ENCODE measurements around the gene GPR55.

GPR55 gene

GRCh38 chr2:230868161-230868946 is 56.7 kb downstream of the GPR55 start:
- no peaks in the 10 kb centered on the region for H3K9me3 ChIP-seq (ENCODE audit: control insufficient read depth, insufficient read depth, low read depth, low read length)
- H3K27ac ChIP-seq (ENCODE audit: extremely low read depth, low read depth, low read length): no peak overlapping the region; the same call in 1 of the 2 replicates
- POLR2A ChIA-PET: interaction anchor here (1.0 kb wide), 1 partner anchor 20 kb away, joined by 3 read pairs; no protein-coding TSS in a partner anchor
- CTCF ChIA-PET: interaction anchor here (0.6 to 2.7 kb wide), 8 partner anchors 13 to 175 kb away, joined by 3 to 8 read pairs (median 3); no protein-coding TSS in a partner anchor
- peaks cover 31% of the 10 kb centered on the region for H3K4me1 ChIP-seq (ENCODE audit: control insufficient read depth, insufficient read depth, low read length)
- peaks cover 0 to 15% of the 10 kb centered on the region in 2 experiments; a peak in 1 of 3 replicates for H3K36me3 ChIP-seq (ENCODE audit: control insufficient read depth in 2 of 2, insufficient read depth in 1 of 2, low read length in 2 of 2)
- no peak overlapping the region for H3K4me3 ChIP-seq (ENCODE audit: low read depth, low read length)
- TF ChIP-seq, protein P1, sequence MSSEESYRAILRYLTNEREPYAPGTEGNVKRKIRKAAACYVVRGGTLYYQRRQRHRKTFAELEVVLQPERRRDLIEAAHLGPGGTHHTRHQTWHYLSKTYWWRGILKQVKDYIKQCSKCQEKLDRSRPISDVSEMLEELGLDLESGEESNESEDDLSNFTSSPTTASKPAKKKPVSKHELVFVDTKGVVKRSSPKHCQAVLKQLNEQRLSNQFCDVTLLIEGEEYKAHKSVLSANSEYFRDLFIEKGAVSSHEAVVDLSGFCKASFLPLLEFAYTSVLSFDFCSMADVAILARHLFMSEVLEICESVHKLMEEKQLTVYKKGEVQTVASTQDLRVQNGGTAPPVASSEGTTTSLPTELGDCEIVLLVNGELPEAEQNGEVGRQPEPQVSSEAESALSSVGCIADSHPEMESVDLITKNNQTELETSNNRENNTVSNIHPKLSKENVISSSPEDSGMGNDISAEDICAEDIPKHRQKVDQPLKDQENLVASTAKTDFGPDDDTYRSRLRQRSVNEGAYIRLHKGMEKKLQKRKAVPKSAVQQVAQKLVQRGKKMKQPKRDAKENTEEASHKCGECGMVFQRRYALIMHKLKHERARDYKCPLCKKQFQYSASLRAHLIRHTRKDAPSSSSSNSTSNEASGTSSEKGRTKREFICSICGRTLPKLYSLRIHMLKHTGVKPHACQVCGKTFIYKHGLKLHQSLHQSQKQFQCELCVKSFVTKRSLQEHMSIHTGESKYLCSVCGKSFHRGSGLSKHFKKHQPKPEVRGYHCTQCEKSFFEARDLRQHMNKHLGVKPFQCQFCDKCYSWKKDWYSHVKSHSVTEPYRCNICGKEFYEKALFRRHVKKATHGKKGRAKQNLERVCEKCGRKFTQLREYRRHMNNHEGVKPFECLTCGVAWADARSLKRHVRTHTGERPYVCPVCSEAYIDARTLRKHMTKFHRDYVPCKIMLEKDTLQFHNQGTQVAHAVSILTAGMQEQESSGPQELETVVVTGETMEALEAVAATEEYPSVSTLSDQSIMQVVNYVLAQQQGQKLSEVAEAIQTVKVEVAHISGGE (tag by site-specific recombination; conservative IDR thresholded peaks at IDR 0.05; ENCODE audit: low read depth): 0 out of 2 replicates have a peak, but pooled peaks have one; percentile 23
- no peak for TF ChIP-seq KLF1 (tag by site-specific recombination; IDR thresholded peaks at IDR 0.05)
- TF ChIP-seq WT1 (tag by site-specific recombination; IDR thresholded peaks at IDR 0.05): peak; percentile 69
- TF ChIP-seq ZNF394 (tag by site-specific recombination; IDR thresholded peaks at IDR 0.05; ENCODE audit: borderline replicate concordance): no peak
- peak; percentile 32; the same call in 1 of the 2 replicates for TF ChIP-seq PRDM10 (tag by site-specific recombination; IDR thresholded peaks at IDR 0.05)
- no peak for TF ChIP-seq ZXDB (tag by site-specific recombination; IDR thresholded peaks at IDR 0.05)
- TF ChIP-seq, protein P2, sequence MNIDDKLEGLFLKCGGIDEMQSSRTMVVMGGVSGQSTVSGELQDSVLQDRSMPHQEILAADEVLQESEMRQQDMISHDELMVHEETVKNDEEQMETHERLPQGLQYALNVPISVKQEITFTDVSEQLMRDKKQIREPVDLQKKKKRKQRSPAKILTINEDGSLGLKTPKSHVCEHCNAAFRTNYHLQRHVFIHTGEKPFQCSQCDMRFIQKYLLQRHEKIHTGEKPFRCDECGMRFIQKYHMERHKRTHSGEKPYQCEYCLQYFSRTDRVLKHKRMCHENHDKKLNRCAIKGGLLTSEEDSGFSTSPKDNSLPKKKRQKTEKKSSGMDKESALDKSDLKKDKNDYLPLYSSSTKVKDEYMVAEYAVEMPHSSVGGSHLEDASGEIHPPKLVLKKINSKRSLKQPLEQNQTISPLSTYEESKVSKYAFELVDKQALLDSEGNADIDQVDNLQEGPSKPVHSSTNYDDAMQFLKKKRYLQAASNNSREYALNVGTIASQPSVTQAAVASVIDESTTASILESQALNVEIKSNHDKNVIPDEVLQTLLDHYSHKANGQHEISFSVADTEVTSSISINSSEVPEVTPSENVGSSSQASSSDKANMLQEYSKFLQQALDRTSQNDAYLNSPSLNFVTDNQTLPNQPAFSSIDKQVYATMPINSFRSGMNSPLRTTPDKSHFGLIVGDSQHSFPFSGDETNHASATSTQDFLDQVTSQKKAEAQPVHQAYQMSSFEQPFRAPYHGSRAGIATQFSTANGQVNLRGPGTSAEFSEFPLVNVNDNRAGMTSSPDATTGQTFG (tag by site-specific recombination; IDR thresholded peaks at IDR 0.05; ENCODE audit: borderline replicate concordance): no peak
- TF ChIP-seq, protein P3, sequence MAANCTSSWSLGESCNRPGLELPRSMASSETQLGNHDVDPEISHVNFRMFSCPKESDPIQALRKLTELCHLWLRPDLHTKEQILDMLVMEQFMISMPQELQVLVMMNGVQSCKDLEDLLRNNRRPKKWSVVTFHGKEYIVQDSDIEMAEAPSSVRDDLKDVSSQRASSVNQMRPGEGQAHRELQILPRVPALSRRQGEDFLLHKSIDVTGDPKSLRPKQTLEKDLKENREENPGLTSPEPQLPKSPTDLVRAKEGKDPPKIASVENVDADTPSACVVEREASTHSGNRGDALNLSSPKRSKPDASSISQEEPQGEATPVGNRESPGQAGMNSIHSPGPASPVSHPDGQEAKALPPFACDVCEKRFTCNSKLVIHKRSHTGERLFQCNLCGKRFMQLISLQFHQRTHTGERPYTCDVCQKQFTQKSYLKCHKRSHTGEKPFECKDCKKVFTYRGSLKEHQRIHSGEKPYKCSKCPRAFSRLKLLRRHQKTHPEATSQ (tag by site-specific recombination; IDR thresholded peaks at IDR 0.05): no peak
- TF ChIP-seq ZFHX2 (tag by site-specific recombination; conservative IDR thresholded peaks at IDR 0.05): peak; percentile 18; the same call in 1 of the 2 replicates
- TF ChIP-seq ZSCAN4 (tag by site-specific recombination; IDR thresholded peaks at IDR 0.05): peak; percentile 64
- peak; percentile 91 for TF ChIP-seq ZFP69B (tag by site-specific recombination; IDR thresholded peaks at IDR 0.05)
- peak; percentile 90 for TF ChIP-seq SP7 (tag by site-specific recombination; IDR thresholded peaks at IDR 0.05)
- no peak for TF ChIP-seq ZNF473 (tag by site-specific recombination; IDR thresholded peaks at IDR 0.05)
- no peak for TF ChIP-seq ZNF214 (tag by site-specific recombination; IDR thresholded peaks at IDR 0.05; ENCODE audit: borderline replicate concordance)
- TF ChIP-seq EGR2 (tag by site-specific recombination; IDR thresholded peaks at IDR 0.05; ENCODE audit: low read depth): no peak
- TF ChIP-seq REPIN1 (tag by site-specific recombination; IDR thresholded peaks at IDR 0.05; ENCODE audit: low read depth): no peak
- TF ChIP-seq, protein P4, sequence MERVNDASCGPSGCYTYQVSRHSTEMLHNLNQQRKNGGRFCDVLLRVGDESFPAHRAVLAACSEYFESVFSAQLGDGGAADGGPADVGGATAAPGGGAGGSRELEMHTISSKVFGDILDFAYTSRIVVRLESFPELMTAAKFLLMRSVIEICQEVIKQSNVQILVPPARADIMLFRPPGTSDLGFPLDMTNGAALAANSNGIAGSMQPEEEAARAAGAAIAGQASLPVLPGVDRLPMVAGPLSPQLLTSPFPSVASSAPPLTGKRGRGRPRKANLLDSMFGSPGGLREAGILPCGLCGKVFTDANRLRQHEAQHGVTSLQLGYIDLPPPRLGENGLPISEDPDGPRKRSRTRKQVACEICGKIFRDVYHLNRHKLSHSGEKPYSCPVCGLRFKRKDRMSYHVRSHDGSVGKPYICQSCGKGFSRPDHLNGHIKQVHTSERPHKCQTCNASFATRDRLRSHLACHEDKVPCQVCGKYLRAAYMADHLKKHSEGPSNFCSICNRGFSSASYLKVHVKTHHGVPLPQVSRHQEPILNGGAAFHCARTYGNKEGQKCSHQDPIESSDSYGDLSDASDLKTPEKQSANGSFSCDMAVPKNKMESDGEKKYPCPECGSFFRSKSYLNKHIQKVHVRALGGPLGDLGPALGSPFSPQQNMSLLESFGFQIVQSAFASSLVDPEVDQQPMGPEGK (tag by site-specific recombination; IDR thresholded peaks at IDR 0.05): peak; percentile 45; the same call in 1 of the 2 replicates
- no peak for TF ChIP-seq KLF17 (tag by site-specific recombination; IDR thresholded peaks at IDR 0.05)
- peak; percentile 69 for TF ChIP-seq GLIS2 (tag by site-specific recombination; IDR thresholded peaks at IDR 0.05)
- no peak for TF ChIP-seq OSR2 (tag by site-specific recombination; IDR thresholded peaks at IDR 0.05)
